ENCODE measurements around the gene LMLN.

GRCh38 chr3:197942956-197943556, 17.0 kb upstream of the LMLN start:
- TF ChIP-seq POLR2A (IDR thresholded peaks at IDR 0.05) (no peak), CTCF (IDR thresholded peaks at IDR 0.05) (peak in 5 of 6 experiments; percentile 35 to 69 (median 51))
